Calu3 (cell line): Measurements from ENCODE around the gene DUSP6. TPM values are rescaled to one million over a fixed set of nuclear protein-coding genes. Genes with fewer than 3 reads are reported as not detected.

ENCODE experiments used
- BruUV-seq: library from RNA; stranded (reverse); fragments of 400-500 nt; replicated peaks from 2 replicates; lab custom pipeline; 2021; lab: Mats Ljungman, UMichigan
- CTCF ChIA-PET: fragments of 300-600 bp; sonication (Branson Sonifier 250); formaldehyde crosslinking; loops from one replicate; lab custom pipeline; 2022; ENCODE audit warnings: antibody characterized with exemption; lab: Charles Lee
- DNase-seq: peaks from one replicate; pipeline ENCODE4 v3.0.0; 2022
- H3K27ac Mint-ChIP-seq: one replicate; pipeline ENCODE4 v1.8.0; 2022; ENCODE audit warnings: mixed read lengths; ENCODE audit not compliant: unreplicated experiment
- H3K27me3 Mint-ChIP-seq: one replicate; pipeline ENCODE4 v1.8.0; 2022; ENCODE audit warnings: mixed read lengths; ENCODE audit not compliant: unreplicated experiment
- H3K36me3 Mint-ChIP-seq: one replicate; pipeline ENCODE4 v1.8.0; 2022; ENCODE audit warnings: mild to moderate bottlenecking, moderate library complexity, mixed read lengths; ENCODE audit not compliant: insufficient read depth, unreplicated experiment
- H3K4me1 Mint-ChIP-seq: one replicate; pipeline ENCODE4 v1.8.0; 2022; ENCODE audit warnings: mild to moderate bottlenecking, low read depth, mixed read lengths; ENCODE audit not compliant: unreplicated experiment
- H3K4me3 Mint-ChIP-seq: one replicate; pipeline ENCODE4 v1.8.0; 2022; ENCODE audit warnings: mild to moderate bottlenecking, low read depth, moderate library complexity, mixed read lengths; ENCODE audit not compliant: unreplicated experiment
- H3K9me3 Mint-ChIP-seq: one replicate; pipeline ENCODE4 v1.8.0; 2022; ENCODE audit warnings: low read depth, mixed read lengths; ENCODE audit not compliant: unreplicated experiment
- intact Hi-C: fragments of 100-400 bp; cut with micrococcal nuclease; formaldehyde crosslinking; loops from one replicate; pipeline ENCODE4 v1.10.0; 2022; ENCODE audit not compliant: unreplicated experiment
- total RNA-seq: library from RNA; stranded (reverse); gene quantifications from 2 replicates; pipeline ENCODE4 v1.2.3, GENCODE V29; 2022
- TF ChIP-seq, protein P1 (sequence below): fragments of 200-600 bp; IDR thresholded peaks from one replicate; pipeline ENCODE4 v1.8.0; 2022; ENCODE audit warnings: antibody characterized with exemption; ENCODE audit not compliant: unreplicated experiment

Gene DUSP6
- total RNA-seq, 1 experiment from 2014 or later: 108 TPM

DNA sequence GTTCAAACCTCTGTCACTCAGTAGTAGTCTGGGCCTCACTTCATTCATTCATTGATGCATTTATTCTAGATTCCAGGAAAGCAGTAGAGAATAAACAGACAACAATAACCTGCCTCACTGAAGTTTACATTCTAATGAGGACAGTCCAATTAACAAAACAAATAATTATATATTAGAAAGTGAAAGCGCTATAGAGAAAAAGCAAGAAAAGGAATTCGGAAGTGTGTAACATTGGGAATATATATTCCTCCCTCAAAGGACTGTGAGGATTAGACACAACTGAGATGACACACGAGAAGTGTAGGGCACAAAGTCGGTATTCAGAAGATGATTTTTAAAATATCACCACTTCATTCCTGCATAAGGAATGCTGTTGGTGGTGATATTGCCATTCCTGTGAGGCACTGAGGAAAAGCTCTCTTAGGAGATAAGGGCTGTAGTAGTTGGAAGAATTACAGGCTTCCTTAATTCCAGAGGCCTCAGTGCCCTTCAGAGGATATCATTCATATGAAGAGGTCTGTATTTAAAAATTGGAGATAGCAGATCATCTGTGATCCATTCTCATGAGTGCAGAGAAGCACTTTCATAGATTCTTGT lies 3.9 kb upstream of the DUSP6 start:
- DNase-seq: no peak
- Mint-ChIP-seq H3K4me1 (peaks cover 33% of the 10 kb centered on the region), H3K36me3 (peaks cover 55% of the 10 kb centered on the region), H3K27ac (peak overlapping the region; percentile 97), H3K9me3 (no peaks in the 10 kb centered on the region), H3K27me3 (no peaks in the 10 kb centered on the region), H3K4me3 (peak overlapping the region; percentile 90)
- TF ChIP-seq, protein P1, sequence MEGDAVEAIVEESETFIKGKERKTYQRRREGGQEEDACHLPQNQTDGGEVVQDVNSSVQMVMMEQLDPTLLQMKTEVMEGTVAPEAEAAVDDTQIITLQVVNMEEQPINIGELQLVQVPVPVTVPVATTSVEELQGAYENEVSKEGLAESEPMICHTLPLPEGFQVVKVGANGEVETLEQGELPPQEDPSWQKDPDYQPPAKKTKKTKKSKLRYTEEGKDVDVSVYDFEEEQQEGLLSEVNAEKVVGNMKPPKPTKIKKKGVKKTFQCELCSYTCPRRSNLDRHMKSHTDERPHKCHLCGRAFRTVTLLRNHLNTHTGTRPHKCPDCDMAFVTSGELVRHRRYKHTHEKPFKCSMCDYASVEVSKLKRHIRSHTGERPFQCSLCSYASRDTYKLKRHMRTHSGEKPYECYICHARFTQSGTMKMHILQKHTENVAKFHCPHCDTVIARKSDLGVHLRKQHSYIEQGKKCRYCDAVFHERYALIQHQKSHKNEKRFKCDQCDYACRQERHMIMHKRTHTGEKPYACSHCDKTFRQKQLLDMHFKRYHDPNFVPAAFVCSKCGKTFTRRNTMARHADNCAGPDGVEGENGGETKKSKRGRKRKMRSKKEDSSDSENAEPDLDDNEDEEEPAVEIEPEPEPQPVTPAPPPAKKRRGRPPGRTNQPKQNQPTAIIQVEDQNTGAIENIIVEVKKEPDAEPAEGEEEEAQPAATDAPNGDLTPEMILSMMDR: no peak
- CTCF ChIA-PET: interaction anchor here (0.9 to 1.6 kb wide), 2 partner anchors 10 to 170 kb away, joined by 3 read pairs; partner anchors contain the start of gene POC1B
- BruUV-seq: no TSS peak
- intact Hi-C loops: loop anchor here (5.0 kb wide), 1 partner anchor 429 kb away; no protein-coding TSS in a partner anchor

DNA sequence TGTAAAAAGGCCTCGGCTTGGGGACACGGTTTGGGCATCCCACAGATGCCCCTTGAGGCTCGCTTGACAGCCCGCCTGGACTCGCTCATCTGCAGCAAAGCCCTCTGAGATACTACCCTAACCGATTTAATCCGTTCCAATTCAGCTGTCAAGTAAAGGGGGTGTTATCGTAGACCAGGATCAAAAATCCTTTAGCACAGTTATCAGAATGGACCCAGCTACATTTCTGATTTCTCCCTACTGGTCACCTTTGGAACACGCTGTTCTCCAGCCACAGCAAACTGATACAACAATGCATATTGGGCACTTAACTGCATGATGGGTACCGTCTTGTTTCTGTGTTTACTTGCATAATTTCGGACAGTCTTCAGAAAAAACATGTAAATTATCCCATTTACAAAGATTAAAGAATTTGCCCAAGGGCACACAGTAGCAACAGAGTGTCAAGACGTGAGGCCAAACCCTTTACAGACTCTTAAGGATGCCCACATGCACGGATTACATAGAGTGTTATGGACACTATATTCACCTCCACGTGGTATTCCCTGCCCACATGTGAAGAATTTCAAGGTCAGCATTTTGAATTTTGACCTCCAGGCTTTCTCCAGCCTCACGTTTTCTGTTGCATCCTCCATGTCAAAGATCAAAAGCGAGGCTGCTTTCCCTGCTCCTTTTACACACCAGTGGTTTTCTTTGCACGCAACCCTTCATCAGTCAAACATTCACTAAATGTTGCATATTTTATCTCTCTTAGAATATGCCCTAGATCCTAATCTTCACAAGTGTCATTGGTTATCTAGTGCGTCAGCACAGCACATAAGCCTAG lies 3.2 kb upstream of the DUSP6 start:
- peaks cover 33% of the 10 kb centered on the region for H3K4me1 Mint-ChIP-seq
- CTCF ChIA-PET: interaction anchor here (0.7 to 0.8 kb wide), 2 partner anchors 31 to 38 kb away, joined by 3 read pairs; no protein-coding TSS in a partner anchor
- H3K36me3 Mint-ChIP-seq: peaks cover 62% of the 10 kb centered on the region
- no peak for DNase-seq
- intact Hi-C loops: loop anchor here (1.0 to 5.0 kb wide), 4 partner anchors 20 to 428 kb away; no protein-coding TSS in a partner anchor
- BruUV-seq: no TSS peak
- no peaks in the 10 kb centered on the region for H3K27me3 Mint-ChIP-seq
- H3K4me3 Mint-ChIP-seq: peak overlapping the region; percentile 90
- H3K27ac Mint-ChIP-seq: peak overlapping the region; percentile 97
- TF ChIP-seq, protein P1: no peak
- no peaks in the 10 kb centered on the region for H3K9me3 Mint-ChIP-seq

DNA sequence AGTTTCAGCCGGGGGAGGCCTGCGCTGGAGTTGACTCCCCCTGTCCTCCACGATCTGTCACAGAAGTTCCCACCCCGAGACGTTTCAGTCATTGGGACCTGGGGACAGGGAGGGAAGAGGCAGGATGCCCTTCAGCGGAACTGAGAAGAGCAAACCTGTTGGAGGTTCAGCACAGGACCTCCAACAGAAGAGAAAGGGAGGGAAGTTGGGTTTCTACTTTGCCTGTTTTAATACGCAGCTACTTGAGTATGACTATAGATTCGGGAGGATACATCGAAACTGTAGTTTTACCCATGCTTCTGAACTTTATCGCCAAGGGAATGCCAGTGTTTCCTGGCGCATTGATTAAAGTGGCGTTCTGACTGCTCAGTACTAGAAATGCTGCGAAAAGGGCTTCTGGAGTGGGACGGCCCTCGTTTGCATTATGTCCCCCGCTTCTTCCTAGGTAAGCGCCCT lies 2.3 kb upstream of the DUSP6 start:
- CTCF ChIA-PET: interaction anchor here (0.7 to 3.6 kb wide), 5 partner anchors 21 to 337 kb away, joined by 3 to 17 read pairs (median 4); partner anchors contain the start of gene GALNT4
- H3K9me3 Mint-ChIP-seq: no peaks in the 10 kb centered on the region
- BruUV-seq: no TSS peak
- H3K4me1 Mint-ChIP-seq: peaks cover 33% of the 10 kb centered on the region
- H3K27me3 Mint-ChIP-seq: no peaks in the 10 kb centered on the region
- peak overlapping the region; percentile 97 for H3K27ac Mint-ChIP-seq
- no peak for DNase-seq
- intact Hi-C loops: loop anchor here (1.0 to 5.0 kb wide), 5 partner anchors 21 to 427 kb away; no protein-coding TSS in a partner anchor
- H3K36me3 Mint-ChIP-seq: peaks cover 70% of the 10 kb centered on the region
- TF ChIP-seq, protein P1: no peak
- H3K4me3 Mint-ChIP-seq: peak overlapping the region; percentile 90
